ENCODE measurements around the gene ZNF473.

The ZNF473 gene

DNA sequence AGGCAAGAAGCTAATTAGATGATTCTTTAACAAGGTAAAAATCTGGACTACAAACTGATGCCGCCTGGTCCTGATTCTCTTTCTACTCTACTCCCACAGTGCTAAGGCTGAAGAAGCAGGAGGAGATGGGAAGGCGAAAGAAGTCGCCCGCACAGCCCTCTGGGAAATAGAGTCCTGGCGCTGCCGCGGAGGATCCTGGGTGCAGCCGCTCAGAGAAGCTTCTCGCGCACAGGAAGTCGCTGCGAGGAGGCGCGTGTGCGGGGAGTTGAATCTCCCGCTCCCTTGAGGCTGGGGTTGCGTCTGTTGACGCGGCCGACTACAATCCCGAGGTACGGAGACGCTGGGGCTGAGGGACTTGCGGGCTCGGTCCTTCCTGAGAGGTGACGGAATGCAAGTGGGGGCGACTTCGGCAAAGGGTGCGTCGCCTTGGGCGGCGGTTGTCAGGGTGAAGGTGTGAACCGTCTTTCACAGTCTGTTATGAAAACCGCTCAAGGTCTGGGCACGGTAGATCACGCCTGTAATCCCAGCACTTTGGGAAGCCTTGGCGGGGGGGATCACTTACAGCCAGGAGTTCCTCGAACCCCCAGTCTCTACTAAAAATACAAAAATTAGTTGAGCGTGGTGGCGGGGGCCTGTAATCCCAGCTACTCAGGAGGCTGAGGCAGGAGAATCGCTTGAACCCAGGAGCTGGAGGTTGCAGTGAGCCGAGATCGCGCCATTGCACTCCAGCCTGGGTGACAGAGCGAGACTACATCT lies at the start of gene ZNF473:
ZNF473 (plus strand) TSS at position 212 of the 756 bp plus-strand sequence. CDS start 5,078 bp downstream, outside the sequence.
- DNase-seq, result peak; percentile 90 to 92

DNA sequence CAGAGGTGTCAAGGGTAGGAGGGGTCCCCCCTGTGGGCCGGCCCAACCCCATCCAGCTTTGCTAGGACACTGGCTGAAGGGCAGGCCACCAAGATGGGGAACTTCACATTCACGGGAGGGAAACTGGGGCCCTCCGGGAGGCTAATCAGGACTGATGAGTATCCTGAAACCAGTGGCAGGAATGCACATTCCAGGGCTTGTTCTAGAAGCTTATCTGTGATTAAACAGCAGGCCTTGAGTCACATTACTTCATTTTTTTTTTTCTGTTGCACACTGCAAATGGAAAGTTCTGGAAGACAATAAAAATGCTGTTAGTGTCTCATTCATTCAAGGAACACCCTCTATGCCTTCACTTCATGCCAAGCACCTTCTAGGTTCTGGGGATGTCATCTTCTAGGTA lies 49.3 kb upstream of the ZNF473 start:
- DNase-seq, result no peak

DNA sequence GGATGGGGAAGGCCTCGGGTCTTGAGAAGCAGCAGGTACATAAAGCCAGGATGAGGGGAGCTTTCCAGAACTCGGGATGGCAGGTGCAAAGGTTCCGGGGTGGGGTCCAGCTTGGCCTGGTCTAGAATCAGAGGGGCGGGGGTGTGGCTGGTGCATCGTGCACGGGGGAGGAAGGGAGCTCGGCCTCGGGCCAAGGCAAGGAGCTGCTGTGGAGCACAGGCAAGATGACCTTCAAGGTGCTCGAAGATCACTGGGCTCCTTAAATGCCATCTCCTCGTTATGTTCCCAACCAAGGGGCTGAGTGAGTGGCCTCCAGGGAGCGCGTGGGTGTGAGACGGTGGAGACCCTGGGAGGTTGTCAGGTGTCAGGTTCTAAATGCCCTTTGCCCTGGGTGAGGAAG lies 48.7 kb upstream of the ZNF473 start:
- DNase-seq, result no peak

DNA sequence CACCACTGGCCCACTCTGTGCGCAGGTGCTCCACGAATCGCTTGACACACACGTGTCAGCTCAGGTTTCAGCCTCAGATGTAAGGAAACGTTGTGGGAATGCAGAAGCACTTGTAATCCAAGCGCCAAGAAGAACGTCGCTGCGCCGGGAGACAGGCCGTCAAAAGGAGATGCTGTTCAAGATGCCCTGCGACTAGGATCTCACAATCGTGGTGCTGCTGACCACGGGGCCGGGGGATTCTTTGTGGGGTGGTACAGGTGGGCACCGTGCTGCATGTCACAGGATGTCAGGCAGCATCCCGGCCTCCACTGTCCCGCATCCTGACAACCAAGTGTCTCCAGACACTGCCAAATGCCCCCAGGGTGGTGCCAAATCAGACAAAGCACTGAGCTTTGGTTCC lies 47.9 kb upstream of the ZNF473 start:
- DNase-seq, result no peak

DNA sequence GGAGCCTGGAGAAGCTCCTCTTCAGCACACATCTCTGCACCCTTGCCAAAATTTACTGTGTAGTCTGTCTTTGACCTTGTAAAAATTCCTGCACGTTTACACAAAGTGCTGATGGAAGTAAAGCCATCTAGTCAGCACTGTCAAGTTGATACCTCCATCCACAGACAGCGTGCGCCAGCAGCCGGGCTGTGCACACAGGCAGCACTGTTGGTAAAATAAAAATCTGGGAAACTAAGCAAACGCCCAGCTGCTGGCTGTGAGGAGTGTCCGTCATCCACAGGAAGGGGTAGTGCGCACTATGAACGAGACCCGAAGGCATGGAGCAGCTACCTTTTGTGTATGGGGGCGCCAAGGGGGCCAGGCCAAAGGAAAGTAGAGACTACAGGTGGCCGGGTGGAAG lies 47.5 kb upstream of the ZNF473 start:
- no peak for DNase-seq

DNA sequence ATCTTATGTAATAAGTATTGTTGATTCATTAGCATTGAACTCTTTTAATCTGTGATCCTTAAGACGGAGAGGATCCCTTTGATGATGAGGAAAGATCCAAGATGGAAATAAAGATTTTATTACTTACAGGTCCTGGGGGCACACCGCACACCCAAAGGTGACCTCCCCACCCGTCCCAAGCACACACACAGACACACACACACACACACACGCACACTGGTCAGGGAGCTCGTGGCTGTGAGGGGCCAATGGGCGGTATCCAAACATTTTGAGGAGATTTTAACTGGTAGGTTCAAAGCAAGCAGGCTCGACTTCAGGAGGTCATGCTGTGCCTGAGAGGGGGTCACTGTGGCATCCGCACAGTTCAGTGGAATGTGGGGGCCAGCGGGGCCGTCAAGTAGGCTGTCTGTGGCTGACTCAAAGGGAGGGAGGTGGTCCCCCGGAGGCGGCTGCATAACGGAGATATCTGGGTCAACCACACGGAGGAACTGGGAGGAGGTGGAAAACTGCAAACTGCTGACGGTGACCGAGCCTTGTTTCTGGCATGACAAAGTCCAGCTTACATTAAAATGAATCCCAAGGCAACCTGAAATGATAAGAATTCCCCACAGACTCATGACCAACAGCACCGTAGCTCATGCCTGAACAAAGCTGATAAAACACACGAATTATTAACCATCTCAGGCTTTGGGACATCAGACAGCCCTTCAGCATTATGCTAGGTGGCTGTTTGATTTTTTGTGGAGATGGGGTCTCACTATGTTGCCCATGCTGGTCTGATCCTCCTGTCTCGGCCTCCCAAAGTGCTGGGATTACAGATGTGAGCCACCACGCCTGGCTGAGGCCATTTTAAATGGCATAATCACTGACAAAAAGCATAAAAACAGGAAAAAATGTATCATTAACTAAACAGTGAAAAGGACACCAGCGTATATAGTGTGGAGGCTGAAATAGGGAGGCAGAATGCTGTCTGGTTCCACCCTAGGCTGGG lies 43.9 kb upstream of the ZNF473 start:
- no peak for DNase-seq

DNA sequence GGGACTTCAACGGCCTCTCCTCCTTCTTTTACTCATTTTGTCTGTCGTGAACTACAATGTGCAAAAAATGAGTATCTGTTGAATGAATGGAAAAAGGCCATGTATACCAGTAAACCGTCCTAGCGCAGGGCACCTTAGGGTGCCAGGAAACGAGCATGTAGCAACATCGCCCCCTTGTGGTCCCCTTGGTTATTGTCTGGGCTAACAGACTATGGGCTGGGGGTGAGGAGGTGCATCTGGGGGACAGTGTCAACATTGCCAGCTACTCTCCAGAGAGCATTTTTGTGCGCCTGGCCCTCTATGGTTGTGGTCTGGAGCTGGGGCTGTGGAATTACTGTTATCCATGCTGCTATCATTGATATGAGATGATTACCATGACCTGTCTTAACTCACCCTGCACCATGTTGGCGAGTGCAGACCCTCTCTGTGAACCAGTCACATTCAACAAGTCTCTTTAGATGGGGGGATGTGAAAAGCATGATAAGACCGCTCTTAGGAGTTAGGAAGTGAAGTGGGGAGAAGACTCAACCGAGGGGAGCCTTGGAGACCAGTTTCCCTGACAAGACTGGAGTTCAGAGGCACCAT lies 42.1 kb upstream of the ZNF473 start:
- peak; percentile 87 to 89 for DNase-seq

DNA sequence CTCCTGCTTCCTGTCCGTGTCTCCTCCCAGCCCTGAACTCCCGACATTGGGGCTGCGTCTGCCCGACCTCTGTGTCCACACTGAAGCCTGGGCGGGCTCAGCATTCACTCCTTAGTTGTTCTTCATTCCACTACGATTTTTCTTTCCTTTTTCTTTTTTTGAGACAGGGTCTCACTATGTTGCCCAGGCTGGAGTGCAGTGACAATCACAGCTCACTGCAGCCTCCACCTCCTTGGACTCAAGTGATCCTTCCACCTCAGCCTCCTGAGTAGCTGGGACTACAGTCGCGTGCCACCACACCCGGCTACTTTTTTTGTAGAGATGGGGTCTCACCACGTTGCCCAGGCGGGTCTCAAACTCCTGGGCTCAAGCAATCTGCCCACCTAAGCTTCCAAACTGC lies 41.3 kb upstream of the ZNF473 start:
- no peak for DNase-seq

DNA sequence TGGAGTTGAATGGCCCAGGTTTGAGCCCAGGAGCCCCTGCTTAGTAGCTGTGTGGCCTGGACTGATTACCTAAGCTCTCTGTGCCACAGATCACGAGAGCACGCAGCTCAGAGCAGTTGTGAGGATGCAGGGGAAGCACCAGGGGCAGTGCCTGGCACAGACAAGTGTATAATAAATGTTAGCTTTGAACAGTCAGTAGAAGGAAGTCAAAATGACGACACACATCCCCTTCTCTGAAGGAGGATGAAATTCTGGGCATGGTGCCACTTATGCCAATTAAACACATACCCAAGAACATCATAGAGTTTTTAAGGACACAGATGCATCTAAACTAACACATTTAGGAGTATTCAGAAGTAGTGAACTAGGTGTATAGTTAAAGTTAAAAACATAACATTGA lies 39.9 kb upstream of the ZNF473 start:
- no peak for DNase-seq

DNA sequence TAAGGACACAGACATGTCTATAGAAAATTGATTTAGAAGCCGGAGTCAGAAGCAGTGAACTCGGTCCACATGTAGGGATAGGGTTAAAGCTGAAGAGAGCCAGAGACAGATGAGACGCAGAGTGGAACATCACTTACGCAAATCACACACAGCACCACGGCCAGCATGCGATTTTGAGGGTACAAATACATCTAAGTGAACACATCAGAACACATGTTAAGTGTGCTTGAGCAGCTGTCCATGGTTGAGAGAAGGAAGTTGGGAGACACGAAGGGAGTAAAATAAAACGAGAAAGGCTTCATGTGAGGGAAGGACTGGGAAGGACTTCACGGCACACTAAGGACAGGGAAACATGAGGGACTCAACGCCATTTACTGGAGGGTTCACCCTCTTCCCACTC lies 39.5 kb upstream of the ZNF473 start:
- no peak for DNase-seq

DNA sequence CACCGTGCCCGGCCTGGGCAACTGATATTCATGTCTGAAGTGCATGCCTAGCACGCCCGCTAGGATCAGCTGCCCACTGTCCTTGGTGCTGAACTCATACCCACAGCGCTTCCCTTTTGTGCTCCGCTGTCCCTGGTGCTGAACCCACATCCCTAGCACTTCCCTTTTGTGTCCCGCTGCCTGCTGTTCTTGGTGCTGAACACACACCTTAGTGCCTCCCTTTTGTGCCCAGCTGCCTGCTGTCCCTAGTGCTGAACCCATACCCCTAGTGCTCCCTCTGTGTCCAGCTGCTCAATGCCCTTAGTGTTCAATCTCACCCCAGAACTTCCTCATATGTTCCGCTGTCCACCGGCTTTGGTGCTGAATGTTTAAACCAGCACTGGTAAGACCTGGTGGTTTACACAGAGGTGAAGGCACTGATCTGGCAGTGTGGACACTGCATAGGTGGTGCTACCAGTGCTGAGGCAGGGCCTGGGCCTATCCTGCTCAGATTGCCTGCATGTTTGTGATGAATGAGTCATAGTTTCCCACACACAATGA lies 38.6 kb upstream of the ZNF473 start:
- peak; percentile 88 for DNase-seq

DNA sequence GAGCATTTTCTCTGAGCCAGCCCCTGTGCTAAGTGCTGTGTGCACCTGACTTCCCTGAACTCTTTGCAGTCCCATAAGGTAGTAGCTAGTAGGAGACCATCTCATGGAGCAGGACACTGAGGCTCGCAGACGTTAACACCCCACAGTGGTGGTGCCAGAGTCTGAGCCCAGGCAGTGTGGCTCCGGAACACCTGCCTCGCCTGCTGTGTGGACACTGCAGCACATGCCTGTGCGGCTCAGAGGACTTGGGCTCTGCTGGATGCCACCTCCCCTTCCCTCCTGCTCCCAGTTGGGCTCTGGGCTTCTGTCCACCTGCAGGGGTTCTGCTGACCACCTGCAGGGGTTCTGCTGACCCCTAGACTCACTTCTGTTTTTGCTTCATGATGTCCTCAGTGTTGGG lies 37.8 kb upstream of the ZNF473 start:
- DNase-seq, result no peak

DNA sequence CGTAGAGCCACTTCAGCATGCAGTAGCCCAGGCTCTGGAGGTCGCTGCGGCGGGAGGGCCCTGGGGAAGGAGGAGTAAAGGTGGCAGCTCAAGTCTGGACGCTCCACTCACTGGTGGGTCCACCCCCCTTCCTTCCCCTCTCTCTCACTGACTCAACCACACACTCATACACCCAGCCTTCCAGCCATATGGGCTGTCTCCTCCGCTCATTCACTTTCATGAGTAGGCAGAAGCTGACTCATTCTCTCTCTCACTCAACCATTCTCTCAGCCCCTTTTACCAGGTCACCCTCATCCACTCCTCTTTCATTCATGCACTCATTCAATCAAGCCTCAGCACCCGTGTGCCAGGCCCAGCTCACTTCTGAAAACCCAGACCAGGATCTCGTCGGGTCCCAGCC lies 37.4 kb upstream of the ZNF473 start:
- peak; percentile 40 to 57 for DNase-seq

DNA sequence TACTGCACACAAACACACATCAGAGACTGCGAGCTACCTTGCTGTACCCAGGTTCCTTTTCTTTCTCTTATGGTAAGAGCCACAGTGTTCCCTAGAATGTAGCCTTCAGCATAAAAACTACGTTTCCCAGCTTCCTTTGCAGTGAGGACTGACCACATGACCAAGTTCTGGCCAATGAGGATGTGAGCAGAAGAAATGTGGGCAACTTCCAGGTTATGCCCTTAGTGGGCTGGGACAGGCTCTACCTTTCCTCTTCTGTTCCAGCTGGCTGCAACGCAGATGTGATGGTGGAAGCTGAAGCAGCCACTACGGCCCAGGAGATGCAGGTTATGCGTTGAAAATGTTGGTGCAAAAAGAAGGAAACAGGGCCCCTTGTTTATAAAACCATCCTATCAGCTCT lies 28.1 kb upstream of the ZNF473 start:
- DNase-seq, result peak in 1 of 2 experiments; percentile 32

DNA sequence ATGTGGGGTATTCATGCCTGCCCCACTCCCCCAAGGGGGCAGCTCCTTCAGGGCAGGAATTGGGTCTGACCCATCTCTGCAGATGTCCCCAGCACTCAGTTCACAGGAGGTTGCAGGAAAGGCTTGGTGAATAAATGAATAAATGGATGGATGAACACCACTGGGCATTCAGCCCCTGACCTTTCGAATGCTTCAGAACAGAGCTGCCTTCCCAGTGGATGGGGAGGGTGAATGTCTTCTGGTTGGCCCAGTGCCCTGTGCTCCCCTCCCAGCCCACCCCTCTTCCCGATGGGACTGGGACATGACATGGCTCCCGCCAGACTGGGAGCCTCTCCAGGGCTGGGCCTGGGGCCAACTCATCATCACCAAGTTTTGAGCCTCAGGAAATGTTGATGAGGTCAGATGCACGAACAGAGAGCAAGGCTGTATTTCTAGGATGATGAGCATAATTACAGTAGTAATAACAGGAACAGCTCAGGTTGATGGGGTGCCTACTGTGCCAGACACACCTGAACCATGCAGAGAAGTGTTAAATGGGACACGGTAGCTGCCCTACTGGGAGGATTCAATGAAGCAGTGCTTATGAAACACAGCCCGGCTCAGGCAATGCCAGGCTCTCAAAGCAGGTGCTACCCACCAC lies 26.3 kb upstream of the ZNF473 start:
- no peak for DNase-seq

DNA sequence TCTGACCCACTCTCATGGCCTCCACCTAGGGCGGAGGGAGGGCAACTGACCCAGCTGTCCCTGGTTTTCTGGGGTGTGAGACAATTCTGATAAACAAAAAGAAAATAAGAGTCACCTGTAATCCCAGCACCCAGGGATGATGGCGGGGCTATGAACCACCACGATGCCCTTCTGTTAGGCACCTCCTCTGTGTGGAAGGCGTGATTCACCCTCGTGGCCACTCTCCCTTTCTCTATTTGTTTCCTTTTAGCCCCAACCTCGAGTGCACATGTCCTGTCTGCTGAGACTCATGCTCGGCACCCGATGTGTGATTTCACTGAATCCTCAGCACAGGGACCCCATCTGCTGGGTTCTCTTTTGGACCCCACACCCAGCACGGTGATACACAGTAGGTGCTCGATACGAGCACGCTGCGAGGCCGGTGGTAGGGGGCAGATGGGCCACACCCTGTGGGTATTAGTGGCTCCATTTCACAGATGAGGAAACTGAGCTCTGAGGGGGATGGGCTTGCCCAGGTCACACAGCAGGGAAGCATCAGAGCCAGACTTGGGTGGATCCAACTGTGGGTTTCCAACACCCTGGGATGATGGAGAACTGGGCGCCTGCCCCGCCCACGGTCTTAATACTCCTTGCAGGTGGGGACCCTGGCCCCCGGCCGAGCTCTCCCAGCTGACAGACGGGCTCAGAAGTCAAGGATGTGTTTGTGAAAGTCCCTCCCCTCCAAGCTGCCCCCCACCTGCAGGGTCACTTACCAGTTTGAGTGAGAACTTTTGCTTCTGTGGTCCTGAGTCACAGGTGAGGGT lies 25.6 kb upstream of the ZNF473 start:
- DNase-seq, result peak; percentile 39 to 41

DNA sequence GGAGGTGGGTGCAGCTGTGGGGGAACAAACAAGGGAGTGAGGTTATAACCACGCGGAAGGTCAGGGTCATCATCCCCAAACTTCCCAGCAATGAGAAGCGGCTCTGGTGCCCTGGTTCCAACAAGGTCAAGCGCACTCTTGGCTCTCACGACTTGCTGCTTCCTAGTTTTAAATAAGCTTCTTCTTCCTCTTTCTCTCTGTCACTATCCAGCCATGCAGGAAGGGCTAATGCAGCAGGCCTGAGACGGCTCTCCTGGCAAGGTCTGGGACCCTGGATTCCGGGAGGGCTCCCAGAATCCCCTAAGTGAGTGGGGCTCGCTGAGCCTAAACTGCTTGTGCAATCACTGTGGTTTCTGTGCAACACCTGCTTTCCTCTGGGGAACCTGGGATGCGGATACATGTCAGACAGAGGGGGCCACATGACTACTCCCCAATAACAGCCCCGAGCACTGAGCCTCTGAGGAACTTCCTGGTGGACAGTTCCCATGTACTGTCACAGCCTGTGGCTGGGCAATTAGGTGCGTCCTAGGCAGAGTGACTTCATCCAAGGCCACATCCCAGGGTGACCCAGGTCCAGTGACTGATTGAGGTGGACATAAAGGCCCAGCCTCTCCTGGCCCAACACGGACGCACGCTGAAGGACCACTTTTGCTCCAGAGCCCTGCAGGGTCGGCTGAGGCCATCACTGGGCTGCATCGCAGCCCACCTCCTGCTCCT lies 24.8 kb upstream of the ZNF473 start:
- DNase-seq, result no peak

DNA sequence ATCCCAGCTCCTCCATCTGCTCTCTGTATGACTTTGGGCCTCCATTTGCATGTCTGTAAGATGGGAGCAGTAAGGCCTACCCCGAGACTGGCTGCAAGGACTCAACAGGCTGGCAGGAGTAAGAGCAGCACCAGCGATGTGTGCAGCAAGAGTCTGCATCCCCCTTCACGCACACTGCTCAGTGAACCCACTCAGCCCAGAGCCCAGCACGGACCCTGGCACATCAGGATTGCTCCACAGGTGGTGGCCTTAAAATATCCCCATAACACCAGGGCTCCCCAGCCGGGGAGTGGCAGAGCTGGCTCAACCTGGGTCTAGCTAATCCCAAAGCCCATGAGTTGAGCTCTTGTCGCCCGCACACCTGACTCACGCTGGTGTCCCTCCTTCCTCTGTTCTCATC lies 24.0 kb upstream of the ZNF473 start:
- no peak for DNase-seq

DNA sequence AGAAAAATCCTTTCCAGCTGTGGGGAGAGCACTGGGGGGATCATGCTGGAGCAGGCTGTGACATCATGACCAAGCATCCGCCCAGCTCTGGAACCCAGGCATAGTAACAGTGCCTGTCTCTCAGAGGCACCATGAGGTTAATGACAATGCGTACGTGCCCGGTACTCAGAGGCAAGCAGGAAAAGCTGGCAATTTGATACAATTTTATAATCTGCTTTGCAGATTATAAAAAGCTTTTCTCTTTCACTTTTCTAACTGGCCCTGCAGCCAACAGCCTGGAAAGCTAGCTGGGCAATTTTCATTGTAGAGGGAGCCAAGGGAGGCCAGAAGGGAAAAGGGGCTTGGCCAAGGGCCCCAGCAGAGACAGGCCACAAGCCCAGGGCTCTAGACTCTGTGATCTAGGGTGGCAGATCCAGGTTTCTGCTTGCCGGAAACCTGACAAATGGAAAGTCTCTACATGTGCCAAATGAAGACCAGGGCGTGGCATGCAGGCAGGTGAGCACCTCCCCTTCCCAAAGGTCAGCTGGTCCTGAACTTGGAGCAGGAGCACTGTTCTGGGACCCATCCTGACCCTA lies 23.3 kb upstream of the ZNF473 start:
- DNase-seq, result no peak

DNA sequence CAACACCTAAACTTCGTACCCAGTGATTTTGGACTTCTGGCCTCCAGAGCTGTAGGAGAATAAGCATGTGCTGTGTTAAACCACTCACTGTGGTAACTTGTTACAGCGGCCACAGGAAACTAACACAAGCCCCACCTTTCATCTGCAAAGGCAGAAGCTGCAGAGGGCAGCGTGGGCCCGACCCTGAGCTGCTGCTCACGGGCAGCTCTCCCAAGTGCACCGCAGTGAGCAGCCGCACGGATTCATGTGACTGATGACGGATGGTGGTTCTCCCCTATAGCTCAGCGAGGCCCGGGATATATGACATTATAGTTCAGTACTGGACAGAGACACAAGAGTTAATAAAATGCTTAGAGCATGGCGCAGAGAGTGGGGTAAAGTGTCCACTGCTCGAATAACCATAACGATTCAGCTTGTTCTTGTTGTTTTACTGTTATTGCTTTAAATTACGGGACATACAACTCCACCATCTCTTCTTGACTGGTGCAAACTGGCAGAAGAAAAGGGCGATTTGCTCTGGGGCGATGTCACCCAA lies 22.5 kb upstream of the ZNF473 start:
- DNase-seq, result no peak

Measured in activated T-cell treated with anti-CD3 and anti-CD28 coated beads, Interleukin-2, amount 50 U/mL, for 48 hours (primary cell).